K562 (cell line): ENCODE results near the gene RHOC. TPM values are rescaled to one million over a fixed set of nuclear protein-coding genes. Genes with fewer than 3 reads are reported as not detected.
A peak's percentile ranks its signal among the peaks of the same experiment; 100 is the strongest.

Experiments
- DDX20 ChIP-seq: fragments of 450-650 bp; IDR thresholded peaks from 2 replicates; pipeline ENCODE4 v1.6.1; 2016; ENCODE audit warnings: missing genetic modification characterization, low read depth, mild to moderate bottlenecking, missing compliant biosample characterization, moderate library complexity
- ETV5 ChIP-seq: sonication (generic); formaldehyde crosslinking; IDR thresholded peaks from 2 replicates; pipeline ENCODE4 v1.4.0; 2020; ENCODE audit warnings: low read depth, mild to moderate bottlenecking, missing genetic modification reagents
- HNRNPK ChIP-seq: fragments of 200-400 bp; formaldehyde crosslinking; IDR thresholded peaks from one replicate; pipeline ENCODE4 v1.6.1; 2018; ENCODE audit warnings: mild to moderate bottlenecking, low read depth, low read length; ENCODE audit not compliant: poor library complexity, severe bottlenecking
- MAFF ChIP-seq: IDR thresholded peaks from 2 replicates; pipeline ENCODE4 v1.6.1; 2012; ENCODE audit warnings: low read length, improper control_type of control experiment
- MTA2 ChIP-seq: fragments of 450-650 bp; IDR thresholded peaks from 2 replicates; pipeline ENCODE4 v1.6.1; 2016; ENCODE audit warnings: low read depth
- MYNN ChIP-seq, 2 experiments: sonication (generic); formaldehyde crosslinking in 1 of 2; IDR thresholded peaks; 2 replicates each; pipeline versions ENCODE4 v1.5.0 to v1.6.1; 2016 to 2020; ENCODE audit warnings: antibody characterized with exemption in 1 of 2, missing genetic modification reagents in 1 of 2
- NFRKB ChIP-seq: fragments of 450-650 bp; IDR thresholded peaks from 2 replicates; pipeline ENCODE4 v1.6.1; 2016; ENCODE audit warnings: low read depth
- POLR2G ChIP-seq: fragments of 200-400 bp; formaldehyde crosslinking; IDR thresholded peaks from 2 replicates; pipeline ENCODE4 v1.6.1; 2017; ENCODE audit warnings: low read depth, mild to moderate bottlenecking, antibody characterized with exemption, low read length, moderate library complexity
- RAD21 ChIP-seq, 2 experiments: fragments of 250-450 bp in 1 of 2; fragments of 450-650 bp in 1 of 2; sonication (Bioruptor Pico) in 1 of 2; formaldehyde crosslinking in 1 of 2; IDR thresholded peaks in 1 of 2; conservative IDR thresholded peaks in 1 of 2; 2 replicates each; pipeline versions ENCODE4 v1.4.0 to v1.8.0; 2020 to 2022; ENCODE audit warnings: mild to moderate bottlenecking in 2 of 2, moderate library complexity in 1 of 2
- REST ChIP-seq, 2 experiments: fragments of 450-650 bp; formaldehyde crosslinking in 1 of 2; IDR thresholded peaks; 2 replicates each; pipeline versions ENCODE4 v1.4.0 to v1.6.1; 2014 to 2020; ENCODE audit warnings: mild to moderate bottlenecking in 2 of 2, borderline replicate concordance in 1 of 2, low read depth in 1 of 2
- SMARCE1 ChIP-seq: fragments of 450-650 bp; IDR thresholded peaks from 2 replicates; pipeline ENCODE4 v1.7.1; 2016; ENCODE audit warnings: mild to moderate bottlenecking
- TEAD1 ChIP-seq, 2 experiments: fragments of 450-650 bp in 1 of 2; sonication (generic) in 1 of 2; formaldehyde crosslinking; IDR thresholded peaks; 2 replicates each; pipeline versions ENCODE4 v1.4.0 to v1.8.0; 2020 to 2022; ENCODE audit warnings: mild to moderate bottlenecking in 2 of 2, missing genetic modification reagents in 1 of 2
- TFAM ChIP-seq: fragments of 250-450 bp; sonication (Bioruptor Pico); conservative IDR thresholded peaks from 2 replicates; pipeline ENCODE4 v1.5.0; 2021; ENCODE audit warnings: mild to moderate bottlenecking, moderate library complexity
- UBTF ChIP-seq, 2 experiments: IDR thresholded peaks; 2 replicates each; pipeline ENCODE4 v1.6.1; 2012; ENCODE audit warnings: improper control_type of control experiment in 2 of 2, low read depth in 2 of 2, low read length in 2 of 2, borderline replicate concordance in 1 of 2
- WHSC1 ChIP-seq: IDR thresholded peaks from one replicate; pipeline ENCODE4 v1.6.1; 2012; ENCODE audit warnings: low read length, control low read depth, inconsistent platforms
- YBX1 ChIP-seq: fragments of 450-650 bp; IDR thresholded peaks from 2 replicates; pipeline ENCODE4 v1.7.1; 2016; ENCODE audit warnings: mild to moderate bottlenecking
- ZNF143 ChIP-seq: sonication (generic); formaldehyde crosslinking; IDR thresholded peaks from 2 replicates; pipeline ENCODE4 v1.9.0; 2022; ENCODE audit warnings: mild to moderate bottlenecking, missing genetic modification reagents
- ZNF23 ChIP-seq: fragments of 250-450 bp; sonication (Bioruptor Pico); IDR thresholded peaks from 2 replicates; pipeline ENCODE4 v1.4.0; 2020; ENCODE audit warnings: mild to moderate bottlenecking
- polyA plus RNA-seq, 8 experiments: library from polyadenylated mRNA; depleted of rRNA in 4 of 8; stranded (reverse) in 5 of 8; unstranded in 3 of 8; fragments of >200 nt; fragmentation: Nextera tagmentation in 2 of 8; fragmentation: Illumina TruSeq in 1 of 8; extraction: Ambion mirVana in 2 of 8; extraction: Trizol in 1 of 8; gene quantifications; 2 replicates each; pipeline versions ENCODE4 v1.2.1 to v1.2.3, GENCODE V29; 2011 to 2014; ENCODE audit warnings: inconsistent platforms in 1 of 8, missing spikeins in 1 of 8
- total RNA-seq, 7 experiments: library from RNA; depleted of rRNA in 6 of 7; stranded (reverse); fragments of >200 nt in 6 of 7; fragmentation: Illumina TruSeq in 2 of 7; extraction: Trizol in 2 of 7; gene quantifications; 2 replicates each; pipeline versions ENCODE4 v1.2.1 to v1.2.3, GENCODE V29; 2011 to 2021; ENCODE audit warnings: low replicate concordance in 1 of 7

The RHOC gene
- total and polyA plus RNA-seq, 9 of the 15 experiments (the other 6 are each of a cell fraction or from before 2014, with no cell fraction given) = 35.2 to 364 (median 204) TPM

- TF ChIP-seq REST (IDR thresholded peaks at IDR 0.05; ENCODE audit: borderline replicate concordance) (peak; percentile 74), REST (CRISPR knock-in tag; IDR thresholded peaks at IDR 0.05; ENCODE audit: low read depth) (no peak), HNRNPK (no peak), RAD21 (CRISPR knock-in tag; conservative IDR thresholded peaks at IDR 0.05 in 1 of 2, IDR thresholded peaks at IDR 0.05 in 1 of 2) (peak; percentile 81 to 83), ETV5 (peak; percentile 74; the same call in 1 of the 2 replicates), MYNN (IDR thresholded peaks at IDR 0.05) (peak; percentile 81), MYNN (CRISPR knock-in tag; IDR thresholded peaks at IDR 0.05) (no peak), MTA2 (no peak), ZNF143 (no peak), YBX1 (no peak), ZNF23 (CRISPR knock-in tag) (no peak), POLR2G (no peak), UBTF (IDR thresholded peaks at IDR 0.05; ENCODE audit: borderline replicate concordance in 1 of 2, low read depth in 2 of 2, low read length in 2 of 2) (0 out of 4 replicates have a peak, but pooled peaks of 1 of the 2 experiments have one; percentile 32), WHSC1 (no peak), NFRKB (no peak), SMARCE1 (no peak), DDX20 (tag) (no peak), TEAD1 (CRISPR knock-in tag; IDR thresholded peaks at IDR 0.05) (no peak), MAFF (no peak), TFAM (CRISPR knock-in tag) (no peak)
Measured at GRCh38 chr1:112718691-112719418, 11.9 kb upstream of the RHOC start (continued).
